Small intestine (tissue), 7 donors: ENCODE measurements around the gene EPB41. TPM values are rescaled to one million over a fixed set of nuclear protein-coding genes. Genes with fewer than 3 reads are reported as not detected.
"Not testable (repeated sequence)": the region's sequence is repeated elsewhere in the genome, so short reads cannot be mapped to it uniquely, and the experiment has no call there.

ENCODE experiments used
- DNase-seq, 2 donors: peaks; one replicate each; pipeline versions ENCODE4 v3.0.0 to v3.0.0-alpha.2; 2013
- FAIRE-seq: peaks from 2 replicates; lab custom pipeline; 2012; peaks lifted over from hg19 to GRCh38; lab: Jason Lieb, UNC
- H3K27ac ChIP-seq, 3 donors: one replicate each; pipeline ENCODE4 v1.5.1; 2013; ENCODE audit warnings: low read length in 2 of 3, mild to moderate bottlenecking in 2 of 3, control low read depth in 1 of 3, inconsistent platforms in 1 of 3, low read depth in 1 of 3, moderate library complexity in 1 of 3
- H3K27me3 ChIP-seq, 3 donors: one replicate each; pipeline ENCODE4 v1.6.1; 2013; ENCODE audit warnings: low read length in 3 of 3, inconsistent platforms in 1 of 3; ENCODE audit not compliant: control insufficient read depth in 3 of 3, insufficient read depth in 3 of 3
- H3K36me3 ChIP-seq, 3 donors: one replicate each; pipeline ENCODE4 v1.6.1; 2013; ENCODE audit warnings: low read length in 3 of 3, inconsistent platforms in 1 of 3, low read depth in 1 of 3, mild to moderate bottlenecking in 1 of 3, moderate library complexity in 1 of 3; ENCODE audit not compliant: control insufficient read depth in 3 of 3, insufficient read depth in 2 of 3
- H3K4me1 ChIP-seq, 3 donors: one replicate each; pipeline ENCODE4 v1.6.1; 2013; ENCODE audit warnings: low read length in 2 of 3, inconsistent platforms in 1 of 3, low read depth in 1 of 3, mild to moderate bottlenecking in 1 of 3, moderate library complexity in 1 of 3; ENCODE audit not compliant: control insufficient read depth in 3 of 3, insufficient read depth in 2 of 3
- H3K4me3 ChIP-seq, 3 donors: one replicate each; pipeline ENCODE4 v1.5.1; 2013; ENCODE audit warnings: low read length in 3 of 3, control low read depth in 1 of 3, inconsistent platforms in 1 of 3, low read depth in 1 of 3, mild to moderate bottlenecking in 1 of 3, moderate library complexity in 1 of 3
- H3K9me3 ChIP-seq, 2 donors: one replicate each; pipeline ENCODE4 v1.6.1; 2013; ENCODE audit warnings: low read depth in 1 of 2, low read length in 1 of 2; ENCODE audit not compliant: control insufficient read depth in 2 of 2, insufficient read depth in 1 of 2
- WGBS, 3 donors: extraction: QIAGEN DNeasy Blood & Tissue Kit; methylation state at CpG; one replicate each; pipeline ENCODE4 v1.1.7; 2013; 5-methylcytosine and 5-hydroxymethylcytosine counted together
- polyA plus RNA-seq, 4 donors: library from polyadenylated mRNA; stranded (reverse) in 3 of 4; unstranded in 1 of 4; fragments of 200-250 nt in 3 of 4; fragments of 120-200 nt in 1 of 4; gene quantifications; one replicate each; pipeline versions ENCODE4 v1.2.1 to v1.2.3, GENCODE V29; 2013
- donor health status: healthy with polysubstance abuse.
- donor health status: control.
- donor health status: control.
- donor health status: Bipolar disorder and iron deficiency.
- donor health status: healthy.

The EPB41 gene
- polyA plus RNA-seq, 4 donors = 14.9 to 77.9 (median 20.5) TPM

DNA sequence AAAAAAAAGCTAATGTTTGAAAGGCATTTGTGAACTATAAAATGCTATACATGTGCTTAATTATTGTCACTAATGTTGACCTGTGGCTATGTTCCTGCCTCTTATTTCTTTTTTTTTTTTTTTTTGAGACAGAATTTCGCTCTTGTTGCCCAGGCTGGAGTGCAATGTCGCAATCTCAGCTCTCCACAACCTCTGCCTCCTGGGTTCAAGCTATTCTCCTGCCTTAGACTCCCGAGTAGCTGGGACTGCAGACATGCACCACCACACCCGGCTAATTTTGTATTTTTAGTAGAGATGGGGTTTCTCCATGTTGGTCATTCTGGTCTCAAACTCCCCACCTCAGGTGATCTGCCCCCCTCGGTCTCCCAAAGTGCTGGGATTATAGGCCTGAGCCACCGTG, 193.7 kb downstream of the EPB41 start:
- WGBS, 3 donors = 97 to 100% (median 98%) methylated on average over 6 of the region's 6 CpGs
- H3K27ac ChIP-seq, DNase-seq, H3K4me3 ChIP-seq, H3K27me3 ChIP-seq, FAIRE-seq, H3K4me1 ChIP-seq, H3K9me3 ChIP-seq: not testable (repeated sequence)
- peaks cover 0 to 26% (median 5%) of the 10 kb centered on the region in 3 donors for H3K36me3 ChIP-seq

DNA sequence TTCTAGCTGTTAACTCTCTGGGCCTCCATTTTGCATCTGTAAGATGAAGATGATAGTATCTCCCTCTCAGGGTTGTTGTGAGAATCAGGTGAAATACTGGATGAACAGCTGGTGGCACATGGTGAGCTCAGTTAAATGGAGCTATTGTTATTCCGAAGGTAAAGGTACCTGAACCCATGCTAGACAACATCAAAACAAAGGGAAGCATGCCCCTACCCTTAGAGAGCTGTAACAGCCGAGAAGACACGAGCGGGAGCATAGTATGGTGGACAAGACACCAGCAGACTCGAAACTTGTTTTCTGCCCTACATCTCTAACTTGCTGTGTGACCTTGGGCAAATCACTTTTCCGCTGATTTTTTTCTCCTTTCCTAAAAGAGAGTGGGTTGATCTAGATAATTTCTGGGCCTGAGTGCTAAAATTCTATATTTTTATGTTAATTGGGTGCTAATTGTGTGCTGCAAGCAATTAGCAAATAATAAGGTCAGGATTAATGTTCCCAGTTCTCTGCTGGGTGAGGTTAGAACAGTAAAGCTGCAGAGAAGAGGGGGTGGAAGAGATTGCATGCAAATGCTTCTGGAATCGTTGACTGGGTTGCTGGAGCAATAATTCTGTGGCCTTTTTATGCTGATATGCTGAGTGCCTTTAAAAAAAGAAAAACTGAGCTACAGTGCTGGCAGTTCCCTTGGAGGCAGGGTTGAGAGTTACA, 198.5 kb downstream of the EPB41 start:
- WGBS, 3 donors = 87 to 89% (median 88%) methylated on average over 7 of the region's 7 CpGs
- Histone ChIP-seq H3K27me3 (no peaks in the 10 kb centered on the region), H3K36me3 (peaks cover 0 to 52% (median 8%) of the 10 kb centered on the region in 3 donors), H3K27ac (no peak overlapping the region), H3K9me3 (peaks cover 0 to 3% of the 10 kb centered on the region in 2 donors), H3K4me1 (no peaks in the 10 kb centered on the region), H3K4me3 (no peak overlapping the region)
- FAIRE-seq (no peak), DNase-seq (no peak)

DNA sequence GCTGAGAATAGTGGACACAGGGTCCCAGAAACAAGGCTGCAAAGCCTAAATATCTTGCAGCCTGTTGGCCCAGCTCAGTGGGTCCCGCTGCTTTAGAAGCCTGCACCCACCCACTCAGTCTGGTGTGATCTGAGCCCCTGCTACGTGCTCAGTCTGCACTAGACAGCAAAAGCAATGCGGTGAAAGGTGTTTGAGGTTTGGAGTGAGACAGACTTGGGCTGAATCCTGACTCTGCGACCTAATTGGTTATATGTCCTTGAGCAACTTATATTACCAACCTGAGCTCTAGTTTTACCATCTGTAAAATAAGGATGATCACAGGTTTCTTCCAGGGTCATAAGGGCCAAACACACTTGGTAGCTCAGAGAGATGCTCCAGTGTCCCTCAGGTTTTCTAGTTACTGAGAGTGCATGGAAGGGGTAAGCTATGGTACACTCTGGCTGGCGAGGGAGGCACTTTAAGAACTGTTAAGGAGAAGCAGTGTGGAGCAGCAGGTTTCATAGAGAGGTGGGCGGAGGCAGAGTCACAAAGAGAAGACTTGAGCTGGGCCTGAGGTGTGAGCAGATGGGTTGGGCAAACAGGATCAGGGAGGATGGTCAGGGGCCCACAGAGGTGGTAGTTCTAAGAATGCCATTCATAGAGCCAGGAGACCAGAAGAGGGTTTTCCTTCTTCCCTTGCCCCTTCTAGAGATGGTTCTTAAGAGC, 199.2 kb downstream of the EPB41 start:
- H3K27me3 ChIP-seq = no peaks in the 10 kb centered on the region
- FAIRE-seq (no peak), DNase-seq (no peak)
- peaks cover 0 to 3% of the 10 kb centered on the region in 2 donors for H3K9me3 ChIP-seq
- no peak overlapping the region for H3K4me3 ChIP-seq
- no peak overlapping the region for H3K27ac ChIP-seq
- H3K36me3 ChIP-seq = peaks cover 0 to 54% (median 8%) of the 10 kb centered on the region in 3 donors
- H3K4me1 ChIP-seq = no peaks in the 10 kb centered on the region
- WGBS, 3 donors = 66 to 78% (median 75%) methylated on average over 6 of the region's 6 CpGs

DNA sequence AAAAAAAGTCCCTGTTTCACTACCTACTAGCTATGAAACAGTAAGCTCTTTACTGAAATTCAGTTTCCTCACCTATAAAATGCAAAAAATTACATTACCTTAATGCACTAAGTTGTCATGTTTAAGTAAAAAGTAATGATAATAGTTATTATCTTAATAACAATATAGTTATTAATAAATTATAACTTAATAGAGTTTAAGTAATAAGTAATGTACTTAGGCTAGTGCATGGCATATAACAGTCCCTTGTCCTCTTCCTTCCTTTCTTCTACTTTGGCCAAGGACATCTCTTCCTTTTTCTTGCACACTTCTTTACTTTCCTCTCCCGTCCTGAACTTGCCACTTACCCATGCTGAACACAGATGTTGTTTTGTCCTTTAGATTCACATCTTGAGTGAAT, 200.3 kb downstream of the EPB41 start:
- no peak overlapping the region for H3K27ac ChIP-seq
- no peaks in the 10 kb centered on the region for H3K9me3 ChIP-seq
- WGBS, 3 donors = 94 to 96% (median 95%) methylated on average over 1 of the region's 1 CpG
- DNase-seq = no peak
- H3K27me3 ChIP-seq = no peaks in the 10 kb centered on the region
- FAIRE-seq = no peak
- no peaks in the 10 kb centered on the region for H3K4me1 ChIP-seq
- no peak overlapping the region for H3K4me3 ChIP-seq
- peaks cover 0 to 48% (median 6%) of the 10 kb centered on the region in 3 donors for H3K36me3 ChIP-seq

DNA sequence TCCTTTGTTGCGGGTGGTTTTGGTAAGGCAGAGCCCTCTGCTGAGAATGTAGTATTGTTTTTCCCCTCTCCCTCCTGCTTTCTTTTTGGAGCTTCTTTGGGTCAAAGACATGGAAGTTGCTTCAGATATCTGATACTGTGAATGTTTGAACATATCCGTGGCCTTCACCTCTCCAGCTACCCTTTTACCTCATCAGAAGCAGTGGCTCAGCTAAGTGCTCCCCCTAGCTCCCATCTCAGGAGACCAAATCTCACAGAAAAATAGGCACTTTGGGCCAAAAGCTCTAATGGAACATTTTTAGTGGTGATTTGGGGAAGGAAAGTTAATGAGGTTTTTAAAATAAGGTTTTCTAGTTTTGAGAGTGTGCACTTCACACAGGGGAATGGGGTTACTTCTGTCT, 203.0 kb downstream of the EPB41 start:
- H3K4me3 ChIP-seq = no peak overlapping the region
- DNase-seq = no peak
- H3K36me3 ChIP-seq = peaks cover 0 to 49% (median 5%) of the 10 kb centered on the region in 3 donors
- no peaks in the 10 kb centered on the region for H3K9me3 ChIP-seq
- peaks cover 0 to 5% (median 0%) of the 10 kb centered on the region in 3 donors for H3K4me1 ChIP-seq
- FAIRE-seq = no peak
- H3K27me3 ChIP-seq = peaks cover 0 to 14% (median 6%) of the 10 kb centered on the region in 3 donors
- H3K27ac ChIP-seq = no peak overlapping the region
- 81 to 95% (median 84%) methylated on average over 2 of the region's 2 CpGs for WGBS, 3 donors

DNA sequence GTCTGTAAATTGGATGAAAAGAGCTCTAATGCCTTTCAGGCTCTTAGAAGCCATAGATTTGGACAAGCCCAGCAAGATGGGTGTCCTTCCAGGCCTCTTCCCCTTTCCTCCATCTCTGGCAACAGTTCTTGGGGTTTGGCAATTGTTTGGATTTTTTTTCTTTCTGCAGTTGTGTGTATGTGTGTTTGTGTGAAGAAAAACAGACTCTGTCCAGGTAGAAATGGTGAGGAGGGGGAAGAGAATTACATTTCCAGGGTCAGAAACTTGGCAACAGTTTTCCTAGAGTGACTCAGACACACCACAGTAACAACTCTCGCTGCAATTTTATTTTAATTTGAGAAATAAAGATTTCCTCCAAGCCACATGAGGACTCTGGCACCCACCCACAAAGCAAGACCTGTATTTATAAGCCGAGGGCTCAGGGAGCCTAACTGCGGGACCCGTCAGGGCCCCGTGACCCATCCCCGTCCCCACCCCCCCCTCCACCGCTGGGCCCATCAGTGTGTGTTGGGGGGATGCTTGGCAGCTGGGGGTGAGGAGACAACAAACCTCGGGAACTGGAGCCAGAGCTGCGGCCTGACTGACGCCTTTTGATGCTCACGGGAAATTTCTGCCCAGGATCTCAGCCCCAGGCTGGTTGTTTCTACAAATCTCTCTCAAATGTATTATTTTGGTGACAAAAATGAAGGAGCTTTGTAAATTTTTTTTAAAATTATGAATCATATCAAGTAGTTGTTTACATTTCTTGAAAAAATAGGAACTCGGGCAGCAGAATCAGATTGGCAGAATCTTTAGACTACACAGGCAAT, 205.0 kb downstream of the EPB41 start:
- WGBS, 3 donors = 77 to 88% (median 86%) methylated on average over 12 of the region's 12 CpGs
- FAIRE-seq = no peak
- Histone ChIP-seq H3K36me3 (peaks cover 0 to 38% (median 3%) of the 10 kb centered on the region in 3 donors), H3K9me3 (no peaks in the 10 kb centered on the region), H3K27ac (no peak overlapping the region), H3K4me3 (no peak overlapping the region), H3K27me3 (peaks cover 8 to 32% (median 8%) of the 10 kb centered on the region in 3 donors), H3K4me1 (peaks cover 2 to 13% (median 4%) of the 10 kb centered on the region in 3 donors)
- DNase-seq = no peak

DNA sequence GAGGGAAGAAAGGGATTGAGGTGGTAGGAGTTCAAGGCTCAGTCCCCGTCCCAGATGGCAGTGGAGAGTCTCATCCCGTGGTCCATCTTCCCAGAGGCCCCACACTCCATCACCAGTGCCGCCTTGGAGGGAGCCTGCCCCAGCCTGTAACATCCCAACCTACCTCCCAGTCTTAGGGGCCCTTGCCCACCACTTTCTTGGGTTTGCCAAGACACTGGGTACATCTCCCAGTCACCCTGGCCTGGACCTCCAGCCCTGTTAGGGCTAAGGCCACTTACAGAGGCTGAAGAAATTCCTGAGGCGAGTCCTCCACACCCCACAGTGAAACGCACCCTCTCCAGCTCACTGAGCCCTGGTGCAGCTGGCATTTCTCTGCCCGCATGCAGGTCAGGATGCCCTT, 206.0 kb downstream of the EPB41 start:
- no peak overlapping the region for H3K27ac ChIP-seq
- H3K36me3 ChIP-seq = peaks cover 0 to 36% (median 3%) of the 10 kb centered on the region in 3 donors
- 91 to 93% (median 93%) methylated on average over 6 of the region's 6 CpGs for WGBS, 3 donors
- FAIRE-seq (no peak), DNase-seq (no peak)
- peaks cover 9 to 41% (median 11%) of the 10 kb centered on the region in 3 donors for H3K27me3 ChIP-seq
- no peaks in the 10 kb centered on the region for H3K9me3 ChIP-seq
- H3K4me3 ChIP-seq = no peak overlapping the region
- peaks cover 2 to 13% (median 4%) of the 10 kb centered on the region in 3 donors for H3K4me1 ChIP-seq

DNA sequence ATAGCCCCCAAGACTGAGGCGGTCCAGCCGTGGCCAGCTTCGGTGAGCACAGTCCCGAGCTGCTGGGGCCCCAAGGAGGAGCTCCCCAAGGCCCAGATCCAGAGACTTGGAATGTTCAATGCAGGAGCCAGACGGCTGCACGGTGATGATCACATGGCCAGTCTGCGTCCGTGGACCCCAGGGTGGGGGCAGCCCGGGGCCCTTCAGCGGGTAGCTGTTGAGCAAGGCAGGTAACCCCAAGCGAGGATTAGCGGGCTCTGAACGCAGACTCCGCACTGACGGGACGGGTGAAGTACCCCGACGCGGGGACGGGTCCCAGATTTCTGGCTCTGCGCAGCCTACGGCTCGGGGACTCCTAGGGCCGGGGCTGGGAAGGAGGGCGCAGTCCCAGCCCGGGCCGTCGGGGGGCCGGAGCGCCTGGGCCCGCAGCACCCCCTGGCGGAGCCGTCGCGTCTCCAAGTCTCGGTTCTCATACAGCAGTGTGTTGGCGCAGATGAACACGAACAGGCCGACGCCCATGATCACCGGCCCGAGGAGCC, 206.6 kb downstream of the EPB41 start:
- WGBS, 3 donors = 34 to 35% (median 35%) methylated on average over 38 to 42 of the region's 42 CpGs
- peaks cover 2 to 16% (median 4%) of the 10 kb centered on the region in 3 donors for H3K4me1 ChIP-seq

More for the DNA sequence above, 206.6 kb downstream of the EPB41 start:
- DNase-seq (peak; percentile 55 to 81), FAIRE-seq (no peak)
- Histone ChIP-seq H3K4me3 (peak overlapping the region in 1 of 3 donors; percentile 62), H3K27me3 (peaks cover 9 to 48% (median 11%) of the 10 kb centered on the region in 3 donors), H3K36me3 (peaks cover 0 to 31% (median 0%) of the 10 kb centered on the region in 3 donors), H3K9me3 (no peaks in the 10 kb centered on the region), H3K27ac (no peak overlapping the region)
